GM12878 (cell line): Measurements from ENCODE around the gene LTBP3. TPM values are rescaled to one million over a fixed set of nuclear protein-coding genes. Genes with fewer than 3 reads are reported as not detected.

ENCODE experiments used
- ATAC-seq: fragments of 200-7000 bp; cut with Tn5 transposase; 3 replicates; pipeline ENCODE4 v1.9.1; 2020; ENCODE audit warnings: mild to moderate bottlenecking, moderate library complexity
- BruUV-seq: library from RNA; stranded (reverse); fragments of 400-500 nt; replicated peaks from 2 replicates; lab custom pipeline; 2021; lab: Mats Ljungman, UMichigan
- CTCF ChIA-PET: fragments of 300-600 bp; sonication (Branson Sonifier 250); formaldehyde crosslinking; extraction: SDS; loops from one replicate; lab custom pipeline; 2021; ENCODE audit warnings: inconsistent platforms; lab: Yijun Ruan, JAX
- POLR2A ChIA-PET: fragments of 350-600 bp; formaldehyde crosslinking; extraction: SDS; loops from one replicate; lab custom pipeline; 2021; ENCODE audit warnings: inconsistent platforms; lab: Charles Lee
- RAD21 ChIA-PET: fragments of 300-600 bp; sonication (Branson Sonifier 250); formaldehyde crosslinking; loops from one replicate; lab custom pipeline; 2023; ENCODE audit warnings: antibody characterized with exemption; ENCODE audit not compliant: unreplicated experiment; lab: Charles Lee
- SMC1A ChIA-PET: fragments of 300-600 bp; sonication (Branson Sonifier 250); formaldehyde crosslinking; loops from one replicate; lab custom pipeline; 2023; ENCODE audit not compliant: unreplicated experiment, uncharacterized antibody; lab: Charles Lee
- DNase-seq: peaks from one replicate; pipeline ENCODE4 v3.0.0-alpha.2; 2011; ENCODE audit warnings: low read depth, low spot score
- FAIRE-seq: peaks from 3 replicates; lab custom pipeline; 2011; peaks lifted over from hg19 to GRCh38; lab: Jason Lieb, UNC
- H2AFZ ChIP-seq: 2 replicates; pipeline ENCODE4 v1.6.0; 2011; ENCODE audit warnings: low read depth, low read length, control low read depth; ENCODE audit not compliant: control insufficient read depth
- H3K27ac ChIP-seq: 2 replicates; pipeline ENCODE4 v1.5.1; 2011; ENCODE audit warnings: control low read depth; ENCODE audit not compliant: control insufficient read depth, insufficient read depth
- H3K27me3 ChIP-seq, 2 experiments: replicated peaks in 1 of 2; 2 replicates each; pipeline versions ENCODE4 v1.6.0 to v1.6.1; 2011; ENCODE audit warnings: low read length in 1 of 2; ENCODE audit not compliant: control insufficient read depth in 2 of 2, insufficient read depth in 2 of 2
- H3K36me3 ChIP-seq, 2 experiments: 2 replicates each; pipeline ENCODE4 v1.5.1; 2011; ENCODE audit warnings: low read length in 1 of 2; ENCODE audit not compliant: control insufficient read depth in 2 of 2, insufficient read depth in 2 of 2
- H3K4me1 ChIP-seq: 2 replicates; pipeline ENCODE4 v1.6.1; 2011; ENCODE audit warnings: mild to moderate bottlenecking, low read length, moderate library complexity, mixed read lengths; ENCODE audit not compliant: control insufficient read depth, insufficient read depth
- H3K4me2 ChIP-seq: 2 replicates; pipeline ENCODE4 v1.6.0; 2011; ENCODE audit warnings: control low read depth; ENCODE audit not compliant: control insufficient read depth, insufficient read depth
- H3K4me3 ChIP-seq: fragments of 200-600 bp; sonication (generic); 2 replicates; pipeline ENCODE4 v1.5.1; 2016
- H3K79me2 ChIP-seq: 2 replicates; pipeline ENCODE4 v1.6.0; 2011; ENCODE audit warnings: low read length; ENCODE audit not compliant: control insufficient read depth, insufficient read depth
- H3K9ac ChIP-seq: 2 replicates; pipeline ENCODE4 v1.8.0; 2011; ENCODE audit warnings: low read length, control low read depth, mixed read lengths; ENCODE audit not compliant: control insufficient read depth, insufficient read depth
- H3K9me3 ChIP-seq: replicated peaks from 3 replicates; pipeline ENCODE4 v1.5.1; 2011; ENCODE audit warnings: mild to moderate bottlenecking, low read length; ENCODE audit not compliant: control insufficient read depth, insufficient read depth
- H4K20me1 ChIP-seq: 2 replicates; pipeline ENCODE4 v1.6.0; 2011; ENCODE audit not compliant: control insufficient read depth, insufficient read depth
- HDGF ChIP-seq: fragments of 450-650 bp; IDR thresholded peaks from 2 replicates; pipeline ENCODE4 v1.6.1; 2016; ENCODE audit warnings: antibody characterized with exemption
- RBBP5 ChIP-seq: fragments of 200-600 bp; sonication (generic); conservative IDR thresholded peaks from 2 replicates; pipeline ENCODE4 v1.6.1; 2016
- RFX5 ChIP-seq: IDR thresholded peaks from 2 replicates; pipeline ENCODE4 v1.6.1; 2011; ENCODE audit warnings: low read depth, low read length, improper control_type of control experiment
- SPI1 ChIP-seq: IDR thresholded peaks from 2 replicates; pipeline ENCODE4 v1.6.1; 2011; ENCODE audit warnings: low read depth, mild to moderate bottlenecking, low read length, moderate library complexity, borderline replicate concordance; ENCODE audit not compliant: insufficient read depth
- YY1 ChIP-seq: IDR thresholded peaks from 2 replicates; pipeline ENCODE4 v1.6.1; 2011; ENCODE audit warnings: low read depth, mild to moderate bottlenecking, low read length
- ZNF217 ChIP-seq: fragments of 450-650 bp; IDR thresholded peaks from 2 replicates; pipeline ENCODE4 v1.6.1; 2017; ENCODE audit warnings: antibody characterized with exemption, mild to moderate bottlenecking
- WGBS: methylation state at CpG from one replicate; pipeline ENCODE4 v1.1.6; 2016; ENCODE audit warnings: low lambda C conversion rate; ENCODE audit not compliant: insufficient replicate concordance, insufficient coverage; ENCODE audit errors: missing lambda C conversion rate; 5-methylcytosine and 5-hydroxymethylcytosine counted together
- in situ Hi-C: fragments of 300-500 bp; cut with MboI; formaldehyde crosslinking; loops from 9 replicates; pipeline ENCODE4 v1.14.3; 2018; ENCODE audit warnings: mixed read lengths
- intact Hi-C: fragments of 100-400 bp; cut with micrococcal nuclease; formaldehyde crosslinking; loops from one replicate; pipeline ENCODE4 v1.14.2; 2022; ENCODE audit not compliant: unreplicated experiment
- polyA plus RNA-seq, 11 experiments: library from polyadenylated mRNA; depleted of rRNA in 4 of 11; unstranded in 6 of 11; stranded (reverse) in 5 of 11; fragments of >200 nt; fragmentation: Nextera tagmentation in 4 of 11; fragmentation: Illumina TruSeq in 1 of 11; extraction: Ambion mirVana in 4 of 11; extraction: Trizol in 1 of 11; gene quantifications; 1 replicate in 1 of 11; 2 replicates in 10 of 11; pipeline versions ENCODE4 v1.2.1 to v1.2.3, GENCODE V29; 2011 to 2016; ENCODE audit warnings: inconsistent platforms in 2 of 11, missing spikeins in 2 of 11, low read depth in 1 of 11
- total RNA-seq, 4 experiments: library from RNA; depleted of rRNA in 3 of 4; stranded (reverse); fragments of >200 nt in 3 of 4; fragmentation: Illumina TruSeq in 1 of 4; extraction: Trizol in 1 of 4; gene quantifications; 2 replicates each; pipeline versions ENCODE4 v1.2.1 to v1.2.3, GENCODE V29; 2013 to 2021
- TF ChIP-seq, protein P1 (sequence below): fragments of 450-650 bp; IDR thresholded peaks from 2 replicates; pipeline ENCODE4 v1.6.1; 2017; ENCODE audit warnings: antibody characterized with exemption, mild to moderate bottlenecking, moderate library complexity

The LTBP3 gene
- total and polyA plus RNA-seq, 10 of the 15 experiments (the other 5 are each of a cell fraction or from before 2014, with no cell fraction given): 2.2 to 12.2 (median 6.2) TPM; not detected in 2

GRCh38 chr11:65559535-65559934, 1.4 kb upstream of the LTBP3 start:
- Histone ChIP-seq H3K27me3 (no peaks in the 10 kb centered on the region; a peak in 2 of 4 replicates), H3K79me2 (no peaks in the 10 kb centered on the region), H3K36me3 (no peaks in the 10 kb centered on the region), H2AFZ (no peak overlapping the region), H3K9ac (no peak overlapping the region), H3K9me3 (no peaks in the 10 kb centered on the region), H3K4me2 (no peak overlapping the region), H3K4me1 (no peaks in the 10 kb centered on the region), H3K27ac (no peak overlapping the region), H3K4me3 (no peak overlapping the region), H4K20me1 (no peaks in the 10 kb centered on the region)
- 67% methylated on average over 5 of the region's 5 CpGs for WGBS
- ATAC-seq: no peak
- BruUV-seq: no TSS peak
- ChIA-PET CTCF (interaction anchor here (0.7 to 2.0 kb wide), 3 partner anchors 18 to 34 kb away, joined by 3 to 6 read pairs (median 3); no protein-coding TSS in a partner anchor), POLR2A (interaction anchor here (0.6 to 1.1 kb wide), 3 partner anchors 11 to 48 kb away, joined by 3 to 4 read pairs (median 3); partner anchors contain the start of gene ZNRD2), RAD21 (interaction anchor here (1.1 kb wide), 1 partner anchor 11 kb away, joined by 3 read pairs; the partner anchor contains the start of gene ZNRD2), SMC1A (no interaction called here)
- TF ChIP-seq ZNF217: no peak
- TF ChIP-seq, protein P1, sequence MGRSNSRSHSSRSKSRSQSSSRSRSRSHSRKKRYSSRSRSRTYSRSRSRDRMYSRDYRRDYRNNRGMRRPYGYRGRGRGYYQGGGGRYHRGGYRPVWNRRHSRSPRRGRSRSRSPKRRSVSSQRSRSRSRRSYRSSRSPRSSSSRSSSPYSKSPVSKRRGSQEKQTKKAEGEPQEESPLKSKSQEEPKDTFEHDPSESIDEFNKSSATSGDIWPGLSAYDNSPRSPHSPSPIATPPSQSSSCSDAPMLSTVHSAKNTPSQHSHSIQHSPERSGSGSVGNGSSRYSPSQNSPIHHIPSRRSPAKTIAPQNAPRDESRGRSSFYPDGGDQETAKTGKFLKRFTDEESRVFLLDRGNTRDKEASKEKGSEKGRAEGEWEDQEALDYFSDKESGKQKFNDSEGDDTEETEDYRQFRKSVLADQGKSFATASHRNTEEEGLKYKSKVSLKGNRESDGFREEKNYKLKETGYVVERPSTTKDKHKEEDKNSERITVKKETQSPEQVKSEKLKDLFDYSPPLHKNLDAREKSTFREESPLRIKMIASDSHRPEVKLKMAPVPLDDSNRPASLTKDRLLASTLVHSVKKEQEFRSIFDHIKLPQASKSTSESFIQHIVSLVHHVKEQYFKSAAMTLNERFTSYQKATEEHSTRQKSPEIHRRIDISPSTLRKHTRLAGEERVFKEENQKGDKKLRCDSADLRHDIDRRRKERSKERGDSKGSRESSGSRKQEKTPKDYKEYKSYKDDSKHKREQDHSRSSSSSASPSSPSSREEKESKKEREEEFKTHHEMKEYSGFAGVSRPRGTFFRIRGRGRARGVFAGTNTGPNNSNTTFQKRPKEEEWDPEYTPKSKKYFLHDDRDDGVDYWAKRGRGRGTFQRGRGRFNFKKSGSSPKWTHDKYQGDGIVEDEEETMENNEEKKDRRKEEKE: no peak
- no peak for TF ChIP-seq RBBP5
- TF ChIP-seq SPI1: no peak
- TF ChIP-seq YY1: no peak
- no peak for TF ChIP-seq HDGF
- no peak for TF ChIP-seq RFX5
- in situ Hi-C loops (no loop called here), intact Hi-C loops (no loop called here)
- no peak for FAIRE-seq
- DNase-seq: no peak
